Measurements from ENCODE around the gene HINT3. TPM values are rescaled to one million over a fixed set of nuclear protein-coding genes. Genes with fewer than 3 reads are reported as not detected.

Gene HINT3
- 8.5 and 9.5 TPM in 2 replicates for total RNA-seq (2014; rRNA removed; shearing (Covaris generic))

GRCh38 chr6:125956506-125957390 is at the start of gene HINT3:
TSS of gene HINT3 (plus strand) at chr6:125956770. CDS start at chr6:125956978, 208 bp downstream.

GRCh38 chr6:125986301-125987025 is 29.9 kb downstream of the HINT3 start, which contains the start of gene TRMT11:
TSS of gene TRMT11 (plus strand) at chr6:125986540. CDS start at chr6:125986551, 11 bp downstream.

Small RNA genes within 50 kb of the gene (small RNA-seq; reads per million reads assigned to genes)
- not detected for gene RNA5SP216

Other genes with a start within 250 kb of the HINT3 start
- 2.0 and 2.6 TPM in 2 replicates for gene HEY2, start 207.1 kb upstream of the HINT3 start, total RNA-seq (2014; rRNA removed; shearing (Covaris generic))
- 25.4 and 26.8 TPM in 2 replicates for gene NCOA7, start 165.8 kb upstream of the HINT3 start, total RNA-seq (2014; rRNA removed; shearing (Covaris generic))
- 29.4 and 35.3 TPM in 2 replicates for gene TRMT11, start 29.8 kb downstream of the HINT3 start, total RNA-seq (2014; rRNA removed; shearing (Covaris generic))